GM12874 (cell line): Measurements from ENCODE around the gene SGIP1.

Source experiments
- TF ChIP-seq, protein P1 (sequence below): IDR thresholded peaks from 2 replicates; pipeline ENCODE4 v1.5.1; 2011; ENCODE audit warnings: low read depth, mild to moderate bottlenecking, control low read depth, low read length, moderate library complexity; ENCODE audit not compliant: insufficient read depth

The SGIP1 gene

DNA sequence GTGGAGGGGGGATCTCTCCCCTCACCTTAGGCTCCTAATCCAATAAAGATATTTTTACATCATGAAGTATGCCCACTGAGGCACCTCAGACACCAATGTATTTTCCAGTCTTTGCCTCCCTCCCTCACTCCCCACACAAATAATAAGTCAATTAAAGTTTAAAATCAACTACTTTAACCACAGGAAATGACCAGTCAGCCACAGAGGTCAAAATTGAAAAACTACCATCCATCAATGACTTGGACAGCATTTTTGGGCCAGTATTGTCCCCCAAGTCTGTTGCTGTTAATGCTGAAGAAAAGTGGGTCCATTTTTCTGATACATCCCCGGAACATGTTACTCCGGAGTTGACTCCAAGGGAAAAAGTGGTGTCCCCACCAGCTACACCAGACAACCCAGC lies 147.7 kb downstream of the SGIP1 start:
- TF ChIP-seq, protein P1, sequence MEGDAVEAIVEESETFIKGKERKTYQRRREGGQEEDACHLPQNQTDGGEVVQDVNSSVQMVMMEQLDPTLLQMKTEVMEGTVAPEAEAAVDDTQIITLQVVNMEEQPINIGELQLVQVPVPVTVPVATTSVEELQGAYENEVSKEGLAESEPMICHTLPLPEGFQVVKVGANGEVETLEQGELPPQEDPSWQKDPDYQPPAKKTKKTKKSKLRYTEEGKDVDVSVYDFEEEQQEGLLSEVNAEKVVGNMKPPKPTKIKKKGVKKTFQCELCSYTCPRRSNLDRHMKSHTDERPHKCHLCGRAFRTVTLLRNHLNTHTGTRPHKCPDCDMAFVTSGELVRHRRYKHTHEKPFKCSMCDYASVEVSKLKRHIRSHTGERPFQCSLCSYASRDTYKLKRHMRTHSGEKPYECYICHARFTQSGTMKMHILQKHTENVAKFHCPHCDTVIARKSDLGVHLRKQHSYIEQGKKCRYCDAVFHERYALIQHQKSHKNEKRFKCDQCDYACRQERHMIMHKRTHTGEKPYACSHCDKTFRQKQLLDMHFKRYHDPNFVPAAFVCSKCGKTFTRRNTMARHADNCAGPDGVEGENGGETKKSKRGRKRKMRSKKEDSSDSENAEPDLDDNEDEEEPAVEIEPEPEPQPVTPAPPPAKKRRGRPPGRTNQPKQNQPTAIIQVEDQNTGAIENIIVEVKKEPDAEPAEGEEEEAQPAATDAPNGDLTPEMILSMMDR = no peak

DNA sequence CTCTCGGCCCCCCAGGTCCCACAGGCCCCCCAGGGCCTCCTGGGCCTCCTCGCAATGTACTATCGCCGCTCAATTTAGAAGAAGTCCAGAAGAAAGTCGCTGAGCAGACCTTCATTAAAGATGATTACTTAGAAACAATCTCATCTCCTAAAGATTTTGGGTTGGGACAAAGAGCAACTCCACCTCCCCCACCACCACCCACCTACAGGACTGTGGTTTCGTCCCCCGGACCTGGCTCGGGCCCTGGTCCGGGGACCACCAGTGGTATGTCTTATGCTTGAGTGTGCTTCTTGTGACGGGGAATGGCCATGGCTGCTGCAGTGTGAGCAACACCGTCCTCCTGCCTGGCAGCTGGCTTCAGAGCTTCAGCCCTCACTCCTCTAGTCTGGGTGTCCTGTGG lies 148.2 kb downstream of the SGIP1 start:
- TF ChIP-seq, protein P1 = no peak

DNA sequence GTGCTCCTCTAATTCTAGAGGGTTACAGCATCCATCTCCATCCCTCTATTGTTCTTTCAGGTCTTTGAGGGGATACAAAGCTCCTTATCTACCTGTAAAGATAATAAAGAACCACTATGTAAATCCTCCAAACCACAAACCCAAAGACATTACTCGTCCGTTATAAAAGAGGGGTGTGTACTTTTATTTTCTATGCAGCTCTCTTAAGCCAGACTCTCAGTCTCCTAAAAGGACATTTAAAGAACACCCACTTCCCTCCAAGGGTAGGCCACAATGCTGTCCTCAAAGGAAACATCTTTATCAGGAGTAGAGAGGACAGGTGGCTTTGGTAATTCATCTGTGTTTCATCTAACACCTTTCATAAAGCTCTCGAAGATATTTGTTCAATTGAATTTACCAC lies 150.4 kb downstream of the SGIP1 start:
- TF ChIP-seq, protein P1 = no peak

DNA sequence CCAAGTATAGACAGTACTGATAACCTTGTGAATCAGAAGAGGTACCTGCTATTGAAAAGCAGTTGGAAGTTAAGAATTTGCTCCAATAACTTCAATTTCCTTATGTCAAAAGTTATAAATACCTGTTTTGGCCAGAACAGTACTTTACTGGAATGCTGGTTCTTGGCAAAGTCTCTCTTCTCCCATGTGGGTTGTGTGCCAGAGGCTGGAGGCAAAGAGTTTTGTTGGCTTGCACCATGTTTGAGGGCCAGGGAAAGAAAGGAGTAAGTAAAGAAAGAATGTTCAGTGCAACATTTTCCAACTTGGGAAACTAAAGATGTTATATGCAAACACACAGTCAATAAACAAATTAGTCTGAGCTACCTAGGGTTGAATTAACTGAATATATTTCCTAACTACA lies 151.3 kb downstream of the SGIP1 start:
- TF ChIP-seq, protein P1 = no peak

DNA sequence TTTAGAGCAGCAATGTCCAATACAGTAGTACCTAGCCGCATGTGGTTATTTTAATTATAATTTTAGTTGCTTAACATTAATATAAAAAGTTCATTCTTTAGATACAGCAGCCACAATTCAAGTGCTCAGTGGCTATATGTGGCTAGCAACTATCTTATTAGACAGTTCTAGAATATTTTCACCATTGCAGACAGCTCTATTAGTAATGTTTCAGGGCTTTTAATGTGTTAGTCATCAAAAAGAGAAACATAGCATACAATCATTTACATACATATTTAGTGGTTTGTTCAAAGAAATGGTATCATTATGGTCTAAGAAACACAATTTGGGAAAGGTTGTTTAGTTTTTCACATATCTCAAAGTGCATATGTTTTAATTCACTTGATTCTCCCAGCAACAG lies 151.7 kb downstream of the SGIP1 start:
- TF ChIP-seq, protein P1 = no peak

DNA sequence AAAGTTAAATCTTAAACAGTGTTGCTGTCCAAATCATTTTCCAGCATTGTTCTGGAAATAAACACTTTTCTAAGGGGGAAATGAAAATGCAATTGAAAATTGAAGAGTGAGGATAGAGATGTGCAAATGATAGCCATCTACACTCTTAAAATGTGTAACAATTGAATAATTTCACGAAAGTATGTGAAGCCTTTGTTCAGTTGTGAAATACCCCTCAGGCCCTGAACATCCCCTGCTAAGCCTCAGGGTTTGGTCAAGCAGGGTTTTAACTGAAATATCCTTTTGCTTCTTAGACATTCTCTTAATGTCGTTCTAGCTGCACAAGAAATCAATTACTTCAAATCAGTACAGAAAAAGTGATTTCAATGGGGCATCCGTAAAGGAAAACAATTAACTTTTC lies 152.5 kb downstream of the SGIP1 start:
- TF ChIP-seq, protein P1 = no peak

DNA sequence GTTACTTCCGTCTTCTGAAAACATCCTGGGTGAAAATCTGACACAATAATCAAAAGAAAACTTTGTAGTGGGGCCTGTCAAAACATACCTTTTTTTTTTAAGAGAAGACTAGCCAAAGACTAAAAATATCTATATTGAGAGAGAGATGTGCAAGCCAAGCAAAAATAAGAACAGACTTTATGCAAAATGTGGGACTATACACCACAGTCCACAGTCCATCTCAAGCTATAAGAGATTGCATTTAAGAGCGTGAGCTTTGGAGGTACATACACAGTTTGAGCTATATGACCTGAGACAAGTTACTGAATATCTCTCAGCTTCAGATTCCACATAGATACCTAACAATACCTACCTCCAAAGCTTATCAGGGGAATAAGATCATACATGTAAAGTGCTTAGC lies 153.4 kb downstream of the SGIP1 start:
- TF ChIP-seq, protein P1 = no peak
